HEK293 (cell line): Measurements from ENCODE around the gene TPSAB1.
"Not testable (repeated sequence)": the region's sequence is repeated elsewhere in the genome, so short reads cannot be mapped to it uniquely, and the experiment has no call there.

Experiments
- SP2 ChIP-seq: fragments of 450-650 bp; formaldehyde crosslinking; IDR thresholded peaks from 2 replicates; pipeline ENCODE4 v1.5.1; 2016; ENCODE audit warnings: missing biosample characterization, missing genetic modification characterization
- ZNF169 ChIP-seq: fragments of 450-650 bp; formaldehyde crosslinking; IDR thresholded peaks from 2 replicates; pipeline ENCODE4 v1.5.1; 2016; ENCODE audit warnings: missing biosample characterization, missing genetic modification characterization
- ZNF624 ChIP-seq: fragments of 450-650 bp; formaldehyde crosslinking; IDR thresholded peaks from 2 replicates; pipeline ENCODE4 v1.5.1; 2017; ENCODE audit warnings: missing biosample characterization, missing genetic modification characterization
- ZSCAN16 ChIP-seq: fragments of 450-650 bp; formaldehyde crosslinking; IDR thresholded peaks from 2 replicates; pipeline ENCODE4 v1.5.1; 2016; ENCODE audit warnings: missing biosample characterization, missing genetic modification characterization
- ZSCAN30 ChIP-seq: fragments of 450-650 bp; IDR thresholded peaks from 2 replicates; pipeline ENCODE4 v1.5.1; 2018; ENCODE audit warnings: missing biosample characterization, mild to moderate bottlenecking, missing genetic modification characterization, moderate library complexity
- TF ChIP-seq, protein P1 (sequence below): fragments of 450-650 bp; formaldehyde crosslinking; IDR thresholded peaks from 2 replicates; pipeline ENCODE4 v1.5.1; 2016; ENCODE audit warnings: missing biosample characterization, missing genetic modification characterization
- TF ChIP-seq, protein P2 (sequence below): fragments of 450-650 bp; formaldehyde crosslinking; IDR thresholded peaks from 2 replicates; pipeline ENCODE4 v1.5.1; 2016; ENCODE audit warnings: missing biosample characterization, missing genetic modification characterization
- TF ChIP-seq, protein P3 (sequence below): fragments of 450-650 bp; formaldehyde crosslinking; IDR thresholded peaks from 2 replicates; pipeline ENCODE4 v1.5.1; 2016; ENCODE audit warnings: missing biosample characterization, missing genetic modification characterization
- TF ChIP-seq, protein P4 (sequence below): fragments of 450-650 bp; formaldehyde crosslinking; optimal IDR thresholded peaks from 2 replicates; pipeline ENCODE3; 2016; ENCODE audit warnings: missing biosample characterization, mild to moderate bottlenecking, missing genetic modification characterization
- TF ChIP-seq, protein P5 (sequence below): fragments of 450-650 bp; formaldehyde crosslinking; IDR thresholded peaks from 2 replicates; pipeline ENCODE4 v1.5.1; 2017; ENCODE audit warnings: missing biosample characterization, missing genetic modification characterization

DNA sequence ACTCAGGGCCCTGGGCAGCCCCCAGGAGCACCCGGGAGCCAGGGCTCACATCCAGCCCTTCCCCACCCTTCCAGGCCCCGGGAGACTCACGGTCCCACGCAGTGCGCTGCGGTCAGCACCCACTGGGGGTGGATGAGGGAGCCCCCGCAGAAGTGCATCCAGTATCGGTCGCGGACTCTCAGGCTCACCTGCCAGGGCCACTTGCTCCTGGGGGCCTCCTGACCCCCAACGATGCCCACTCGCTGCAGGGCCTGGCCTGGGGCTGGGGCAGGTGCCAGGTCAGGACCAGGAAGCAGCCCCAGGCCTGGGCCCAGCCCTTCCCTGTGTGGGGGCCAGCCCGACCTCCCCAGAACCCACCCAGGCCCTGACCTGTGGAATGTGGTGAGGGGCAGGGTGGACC is 11.0 kb upstream of the TPSAB1 start:
- TF ChIP-seq, protein P1, sequence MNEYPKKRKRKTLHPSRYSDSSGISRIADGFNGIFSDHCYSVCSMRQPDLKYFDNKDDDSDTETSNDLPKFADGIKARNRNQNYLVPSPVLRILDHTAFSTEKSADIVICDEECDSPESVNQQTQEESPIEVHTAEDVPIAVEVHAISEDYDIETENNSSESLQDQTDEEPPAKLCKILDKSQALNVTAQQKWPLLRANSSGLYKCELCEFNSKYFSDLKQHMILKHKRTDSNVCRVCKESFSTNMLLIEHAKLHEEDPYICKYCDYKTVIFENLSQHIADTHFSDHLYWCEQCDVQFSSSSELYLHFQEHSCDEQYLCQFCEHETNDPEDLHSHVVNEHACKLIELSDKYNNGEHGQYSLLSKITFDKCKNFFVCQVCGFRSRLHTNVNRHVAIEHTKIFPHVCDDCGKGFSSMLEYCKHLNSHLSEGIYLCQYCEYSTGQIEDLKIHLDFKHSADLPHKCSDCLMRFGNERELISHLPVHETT (tag by site-specific recombination): not testable (repeated sequence)
- TF ChIP-seq ZSCAN30, ZSCAN16, ZNF624, SP2, ZNF169 (tag by site-specific recombination): not testable (repeated sequence)
- TF ChIP-seq, protein P2, sequence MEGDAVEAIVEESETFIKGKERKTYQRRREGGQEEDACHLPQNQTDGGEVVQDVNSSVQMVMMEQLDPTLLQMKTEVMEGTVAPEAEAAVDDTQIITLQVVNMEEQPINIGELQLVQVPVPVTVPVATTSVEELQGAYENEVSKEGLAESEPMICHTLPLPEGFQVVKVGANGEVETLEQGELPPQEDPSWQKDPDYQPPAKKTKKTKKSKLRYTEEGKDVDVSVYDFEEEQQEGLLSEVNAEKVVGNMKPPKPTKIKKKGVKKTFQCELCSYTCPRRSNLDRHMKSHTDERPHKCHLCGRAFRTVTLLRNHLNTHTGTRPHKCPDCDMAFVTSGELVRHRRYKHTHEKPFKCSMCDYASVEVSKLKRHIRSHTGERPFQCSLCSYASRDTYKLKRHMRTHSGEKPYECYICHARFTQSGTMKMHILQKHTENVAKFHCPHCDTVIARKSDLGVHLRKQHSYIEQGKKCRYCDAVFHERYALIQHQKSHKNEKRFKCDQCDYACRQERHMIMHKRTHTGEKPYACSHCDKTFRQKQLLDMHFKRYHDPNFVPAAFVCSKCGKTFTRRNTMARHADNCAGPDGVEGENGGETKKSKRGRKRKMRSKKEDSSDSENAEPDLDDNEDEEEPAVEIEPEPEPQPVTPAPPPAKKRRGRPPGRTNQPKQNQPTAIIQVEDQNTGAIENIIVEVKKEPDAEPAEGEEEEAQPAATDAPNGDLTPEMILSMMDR (tag by site-specific recombination): not testable (repeated sequence)
- TF ChIP-seq, protein P3, sequence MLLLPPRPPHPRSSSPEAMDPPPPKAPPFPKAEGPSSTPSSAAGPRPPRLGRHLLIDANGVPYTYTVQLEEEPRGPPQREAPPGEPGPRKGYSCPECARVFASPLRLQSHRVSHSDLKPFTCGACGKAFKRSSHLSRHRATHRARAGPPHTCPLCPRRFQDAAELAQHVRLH (tag by site-specific recombination): not testable (repeated sequence)
- TF ChIP-seq, protein P4, sequence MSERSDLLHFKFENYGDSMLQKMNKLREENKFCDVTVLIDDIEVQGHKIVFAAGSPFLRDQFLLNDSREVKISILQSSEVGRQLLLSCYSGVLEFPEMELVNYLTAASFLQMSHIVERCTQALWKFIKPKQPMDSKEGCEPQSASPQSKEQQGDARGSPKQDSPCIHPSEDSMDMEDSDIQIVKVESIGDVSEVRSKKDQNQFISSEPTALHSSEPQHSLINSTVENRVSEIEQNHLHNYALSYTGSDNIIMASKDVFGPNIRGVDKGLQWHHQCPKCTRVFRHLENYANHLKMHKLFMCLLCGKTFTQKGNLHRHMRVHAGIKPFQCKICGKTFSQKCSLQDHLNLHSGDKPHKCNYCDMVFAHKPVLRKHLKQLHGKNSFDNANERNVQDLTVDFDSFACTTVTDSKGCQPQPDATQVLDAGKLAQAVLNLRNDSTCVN (tag by site-specific recombination): not testable (repeated sequence)
- TF ChIP-seq, protein P5, sequence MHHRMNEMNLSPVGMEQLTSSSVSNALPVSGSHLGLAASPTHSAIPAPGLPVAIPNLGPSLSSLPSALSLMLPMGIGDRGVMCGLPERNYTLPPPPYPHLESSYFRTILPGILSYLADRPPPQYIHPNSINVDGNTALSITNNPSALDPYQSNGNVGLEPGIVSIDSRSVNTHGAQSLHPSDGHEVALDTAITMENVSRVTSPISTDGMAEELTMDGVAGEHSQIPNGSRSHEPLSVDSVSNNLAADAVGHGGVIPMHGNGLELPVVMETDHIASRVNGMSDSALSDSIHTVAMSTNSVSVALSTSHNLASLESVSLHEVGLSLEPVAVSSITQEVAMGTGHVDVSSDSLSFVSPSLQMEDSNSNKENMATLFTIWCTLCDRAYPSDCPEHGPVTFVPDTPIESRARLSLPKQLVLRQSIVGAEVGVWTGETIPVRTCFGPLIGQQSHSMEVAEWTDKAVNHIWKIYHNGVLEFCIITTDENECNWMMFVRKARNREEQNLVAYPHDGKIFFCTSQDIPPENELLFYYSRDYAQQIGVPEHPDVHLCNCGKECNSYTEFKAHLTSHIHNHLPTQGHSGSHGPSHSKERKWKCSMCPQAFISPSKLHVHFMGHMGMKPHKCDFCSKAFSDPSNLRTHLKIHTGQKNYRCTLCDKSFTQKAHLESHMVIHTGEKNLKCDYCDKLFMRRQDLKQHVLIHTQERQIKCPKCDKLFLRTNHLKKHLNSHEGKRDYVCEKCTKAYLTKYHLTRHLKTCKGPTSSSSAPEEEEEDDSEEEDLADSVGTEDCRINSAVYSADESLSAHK (tag by site-specific recombination): not testable (repeated sequence)
